NCI-H446 (cell line): ENCODE measurements around the gene LGSN.
"Not testable (repeated sequence)": the region's sequence is repeated elsewhere in the genome, so short reads cannot be mapped to it uniquely, and the experiment has no call there.

Experiments
- DNase-seq, 2 experiments: peaks; one replicate each; lab custom pipeline; 2025; lab: John Stamatoyannopoulos, UW

The LGSN gene

GRCh38 chr6:63230511-63230910 lies 89.3 kb downstream of the LGSN start:
- not testable (repeated sequence) for DNase-seq

GRCh38 chr6:63230027-63230426 lies 89.8 kb downstream of the LGSN start:
- DNase-seq = not testable (repeated sequence)

GRCh38 chr6:63227928-63228894 lies 91.6 kb downstream of the LGSN start:
- not testable (repeated sequence) for DNase-seq

- not testable (repeated sequence) for DNase-seq
These were observed 93.8 kb downstream of the LGSN start for GRCh38 chr6:63225987-63226386.
